Muscle of back (tissue), 11 donors: ENCODE measurements around the gene MPI. TPM values are rescaled to one million over a fixed set of nuclear protein-coding genes. Genes with fewer than 3 reads are reported as not detected.
"Not testable (repeated sequence)": the region's sequence is repeated elsewhere in the genome, so short reads cannot be mapped to it uniquely, and the experiment has no call there.

Source experiments
- DNase-seq, 3 donors: peaks; one replicate each; pipeline versions ENCODE4 v3.0.0 to v3.0.0-alpha.2; 2013
- polyA plus RNA-seq, 10 donors: library from polyadenylated mRNA; unstranded; fragments of 120-200 nt; gene quantifications; one replicate each; pipeline ENCODE4 v1.2.1, GENCODE V29; 2013; ENCODE audit not compliant: insufficient read length in 10 of 10

Gene MPI
- polyA plus RNA-seq, 10 donors, result 47.8 to 64.6 (median 56.9) TPM

DNA sequence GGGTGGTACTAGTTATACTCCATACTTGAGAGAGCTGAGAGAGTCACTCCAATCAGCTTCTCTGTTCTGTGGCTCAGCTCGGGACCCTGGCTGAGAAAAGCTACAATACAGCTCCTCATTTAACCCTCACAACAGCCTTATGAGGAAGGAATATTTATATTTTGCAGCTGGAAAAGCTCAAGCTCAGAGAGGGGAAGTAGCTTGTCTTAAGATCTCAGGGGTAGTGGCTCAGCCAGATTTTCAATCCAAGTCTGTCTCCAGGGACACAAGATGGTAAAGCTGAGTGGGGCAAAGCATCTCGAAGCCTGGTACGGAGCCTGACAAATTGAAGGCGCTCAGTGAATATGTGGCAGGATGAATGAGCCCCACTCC is 31.5 kb upstream of the MPI start:
- no peak for DNase-seq

DNA sequence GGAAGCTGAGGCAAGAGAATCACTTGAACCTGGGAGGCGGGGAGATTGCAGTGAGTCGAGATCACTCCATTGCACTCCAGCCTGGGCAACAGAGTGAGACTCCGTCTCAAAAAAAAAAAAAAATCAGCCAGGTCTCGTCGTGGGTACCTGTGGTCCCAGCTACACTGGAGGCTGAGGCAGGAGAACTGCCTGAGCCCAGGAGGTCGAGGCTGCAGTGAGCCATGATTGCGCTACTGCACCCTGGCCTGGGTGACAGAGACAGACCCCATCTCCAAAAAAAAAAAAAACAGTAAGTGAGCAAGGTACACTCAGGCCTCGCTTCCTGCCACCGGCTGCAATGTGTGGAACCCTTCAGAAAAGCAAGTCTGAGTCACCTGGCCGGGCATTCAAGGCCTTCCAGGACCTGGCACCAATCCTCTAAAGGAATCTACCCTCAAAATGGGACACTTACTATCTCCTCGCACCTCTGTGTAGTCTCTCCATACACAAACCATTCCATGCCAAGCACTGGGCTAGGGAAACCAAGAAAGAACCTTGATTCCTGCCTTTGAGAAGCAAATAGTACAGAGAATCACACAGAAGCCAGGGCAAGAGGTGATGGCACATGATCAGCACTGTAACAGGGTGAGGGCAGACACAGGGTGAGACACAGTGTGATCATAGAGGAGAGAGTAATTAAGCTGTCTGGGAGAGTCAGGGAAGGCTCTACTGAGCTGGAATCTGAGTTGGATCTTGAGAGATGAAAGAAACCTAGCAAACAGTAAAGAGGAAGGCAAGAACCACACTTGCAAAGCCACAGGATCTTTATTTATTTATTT is 26.4 kb upstream of the MPI start:
- DNase-seq, result no peak

DNA sequence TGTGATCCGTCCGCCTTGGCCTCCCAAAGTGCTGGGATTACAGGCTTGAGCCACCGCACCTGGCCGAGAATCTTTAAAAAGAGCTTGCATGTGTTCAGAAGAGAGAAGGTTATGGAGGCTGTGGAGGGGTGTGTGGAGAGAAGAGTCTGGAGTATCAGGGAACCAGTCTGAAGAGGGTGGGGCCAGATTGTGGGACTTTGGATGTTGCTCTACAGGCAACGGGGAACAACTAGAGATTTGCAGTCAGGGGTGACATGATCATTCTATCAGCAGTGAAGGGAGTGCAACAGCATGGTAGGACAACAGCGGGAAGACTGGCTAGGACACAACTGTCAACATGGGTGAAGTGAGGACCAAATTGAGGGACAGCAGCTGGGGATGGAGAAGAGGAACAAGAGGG is 25.5 kb upstream of the MPI start:
- DNase-seq, result no peak

DNA sequence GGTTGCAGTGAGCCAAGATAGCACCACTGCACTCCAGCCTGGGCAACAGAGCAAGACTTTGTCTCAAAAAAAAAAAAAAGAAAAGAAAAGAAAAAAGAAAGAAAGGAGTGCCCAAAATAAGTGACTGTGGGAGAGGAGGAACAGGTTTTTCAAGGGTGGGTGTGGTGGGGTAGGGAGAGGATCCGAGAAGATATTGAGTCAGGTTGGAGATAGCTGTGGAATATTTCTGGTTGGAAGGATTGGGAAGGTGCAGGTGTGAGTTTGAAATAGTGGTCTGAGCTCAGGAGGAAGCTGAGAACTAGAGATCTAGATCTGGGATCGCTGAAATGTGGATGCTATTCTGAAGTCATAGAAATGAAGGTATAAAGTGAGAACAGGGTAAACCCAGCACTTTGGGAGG is 24.5 kb upstream of the MPI start:
- no peak for DNase-seq

DNA sequence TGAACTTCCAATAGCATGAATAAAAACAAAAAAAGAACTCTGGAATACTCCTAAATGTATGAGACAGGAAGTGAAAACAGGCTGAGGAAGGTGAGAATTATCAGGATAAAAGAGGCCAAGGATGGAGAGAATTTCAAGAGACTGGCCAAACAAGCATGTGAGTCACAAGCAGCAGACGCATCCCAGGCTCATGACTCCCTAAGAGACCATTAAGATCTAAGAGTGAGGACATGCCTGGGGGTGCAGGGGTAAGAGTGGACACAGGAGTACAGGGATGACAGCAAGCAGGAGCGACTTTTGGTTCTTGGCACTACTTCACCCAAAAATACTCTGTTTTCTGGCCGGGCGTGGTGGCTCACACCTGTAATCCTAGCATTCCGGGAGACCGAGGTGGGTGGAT is 23.8 kb upstream of the MPI start:
- DNase-seq, result no peak

DNA sequence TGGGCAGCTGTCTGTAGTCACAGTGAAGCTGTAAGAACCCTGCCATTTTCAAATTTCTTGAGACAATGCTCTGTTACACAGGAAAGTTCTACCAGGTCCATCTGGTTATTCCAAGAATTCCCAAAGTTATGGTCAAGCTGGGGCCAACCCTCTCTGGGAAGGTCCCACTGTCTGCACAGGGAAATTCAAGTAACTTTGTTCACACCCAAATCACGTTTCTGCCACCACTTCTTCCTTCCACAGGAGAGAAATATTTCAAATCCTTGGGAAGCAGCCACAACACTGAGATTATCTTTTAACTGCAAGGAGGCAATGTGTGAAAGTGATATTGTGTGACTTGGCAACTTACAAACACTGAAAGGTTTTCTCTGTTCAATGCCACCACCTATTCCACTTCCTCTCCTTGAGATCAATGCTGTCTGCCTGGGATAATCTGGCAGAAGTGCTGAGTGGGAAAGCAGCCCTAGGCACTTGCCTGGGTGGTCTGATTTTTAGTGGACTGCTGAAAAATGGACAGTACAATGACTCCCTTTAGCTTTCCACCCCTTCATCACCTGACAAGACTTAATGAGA is 22.3 kb upstream of the MPI start:
- no peak for DNase-seq

DNA sequence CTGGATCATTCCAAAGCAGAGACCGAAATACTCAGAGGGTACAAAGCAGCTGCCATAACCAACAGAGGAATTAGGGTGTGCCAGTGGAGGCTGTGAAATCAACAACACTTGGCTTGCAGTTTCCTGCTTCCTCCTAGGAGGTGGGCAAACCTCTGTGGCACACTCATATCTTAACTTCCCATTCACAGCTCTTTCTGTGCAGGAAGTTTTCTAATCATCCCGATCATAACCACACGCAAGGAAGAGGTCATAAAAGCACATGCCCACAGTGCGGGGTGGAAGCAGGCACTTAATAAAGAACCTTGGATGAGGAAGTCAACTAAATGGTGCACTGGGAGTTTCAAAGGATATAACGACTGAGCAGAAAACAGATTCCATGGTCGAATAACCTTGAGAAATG is 21.8 kb upstream of the MPI start:
- DNase-seq, result peak in 1 of 3 donors; percentile 28

DNA sequence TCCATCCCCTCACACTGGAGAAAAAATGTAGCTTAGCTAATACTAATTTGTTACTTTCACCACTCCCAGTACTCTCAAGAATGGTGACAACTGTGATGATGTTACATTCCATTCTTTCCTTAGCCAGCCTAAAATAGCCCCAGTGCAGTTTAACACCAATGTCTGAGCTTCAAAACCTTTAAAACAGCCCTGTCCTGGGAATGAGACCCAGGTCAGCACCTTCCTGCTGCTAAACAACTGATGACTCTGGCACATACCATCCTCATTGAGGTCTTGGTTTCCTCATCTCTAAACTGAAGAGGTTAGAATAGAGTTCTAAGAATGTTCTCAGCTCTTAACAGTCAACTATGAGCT is 20.5 kb upstream of the MPI start:
- no peak for DNase-seq

DNA sequence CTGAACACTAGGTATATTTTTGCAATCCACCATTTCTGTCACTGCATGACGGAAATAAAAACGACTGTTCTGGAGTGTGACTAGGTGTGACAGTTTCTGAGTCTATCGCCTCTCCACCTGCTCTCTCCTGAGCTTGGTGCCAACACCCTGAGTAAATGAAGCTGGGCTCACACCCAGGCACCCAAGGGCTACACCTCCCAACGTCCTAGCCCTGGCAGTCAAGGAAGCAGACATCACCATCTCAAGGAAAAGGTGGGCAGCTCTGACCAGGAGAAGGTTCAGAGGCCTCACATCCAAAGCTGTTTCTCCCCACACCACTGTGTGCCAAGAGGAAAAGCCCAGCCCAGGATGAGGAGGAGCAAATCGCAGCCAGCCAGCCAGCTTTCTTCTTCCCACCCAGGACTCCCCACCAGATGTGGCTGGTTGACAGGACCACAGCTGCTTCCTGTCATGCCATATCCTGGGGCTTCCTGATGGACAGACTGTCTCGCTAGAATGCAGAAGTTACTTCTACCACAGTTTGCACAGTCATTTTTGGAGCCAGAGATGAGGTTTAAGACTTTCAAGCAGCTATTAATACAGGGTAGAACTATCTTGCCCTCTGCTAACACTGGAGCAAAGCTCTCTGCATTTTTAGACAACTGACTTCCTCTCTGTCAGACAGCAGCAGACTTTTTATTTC is 20.0 kb upstream of the MPI start:
- DNase-seq, result peak in 2 of 3 donors; percentile 40 to 63

DNA sequence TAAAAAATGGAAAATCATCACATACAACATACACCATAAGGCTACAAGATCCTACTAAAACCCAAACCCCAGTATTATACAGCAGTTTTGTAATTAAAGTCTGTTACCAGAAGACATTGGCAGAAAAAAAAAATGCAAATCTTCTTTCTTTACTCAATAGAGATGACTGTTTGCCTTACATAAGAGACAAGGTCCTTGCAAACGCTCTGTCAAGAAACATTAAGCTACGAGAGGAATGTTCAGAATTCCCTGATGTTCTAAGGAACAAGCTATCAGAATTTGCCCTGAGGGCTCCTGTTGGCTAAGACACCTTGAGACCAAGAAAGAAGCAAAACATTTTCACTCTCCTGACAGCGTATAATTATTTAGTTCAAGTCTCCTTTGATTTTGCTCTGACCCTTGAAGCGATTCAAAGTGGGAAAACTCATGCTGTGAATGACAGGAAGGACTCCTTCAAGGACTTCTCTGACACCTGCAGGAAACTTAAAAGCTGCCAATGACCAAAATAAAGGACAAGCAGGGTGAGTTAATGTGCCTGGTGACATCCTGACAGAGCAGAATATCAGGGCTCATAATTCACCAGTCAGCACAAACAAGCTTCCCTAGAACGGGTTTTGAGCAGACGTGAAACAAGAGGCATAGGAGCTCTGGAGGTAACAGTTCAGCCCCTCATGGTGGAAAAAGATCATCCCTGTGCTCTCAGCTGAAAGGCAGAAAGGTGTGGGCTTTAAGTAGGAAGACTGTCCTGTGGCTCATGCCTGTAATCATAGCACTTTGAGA is 19.2 kb upstream of the MPI start:
- DNase-seq, result no peak

DNA sequence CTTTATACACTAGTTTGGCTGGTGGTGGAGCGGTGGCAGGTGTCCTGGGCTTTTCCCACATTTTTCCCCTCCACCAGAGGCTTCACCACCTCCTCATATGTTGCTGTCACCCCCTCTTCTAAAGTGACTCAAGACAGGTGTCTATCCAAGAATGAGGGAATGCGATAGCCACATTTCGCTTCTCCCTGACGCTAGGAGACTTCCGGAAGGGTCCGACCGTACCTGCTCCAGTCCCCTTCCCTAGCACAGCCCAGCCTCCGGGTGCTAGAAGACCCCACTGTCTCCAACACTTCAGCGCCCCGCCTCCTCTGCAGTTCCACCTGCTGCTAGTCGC is 17.2 kb upstream of the MPI start:
- DNase-seq, result no peak

DNA sequence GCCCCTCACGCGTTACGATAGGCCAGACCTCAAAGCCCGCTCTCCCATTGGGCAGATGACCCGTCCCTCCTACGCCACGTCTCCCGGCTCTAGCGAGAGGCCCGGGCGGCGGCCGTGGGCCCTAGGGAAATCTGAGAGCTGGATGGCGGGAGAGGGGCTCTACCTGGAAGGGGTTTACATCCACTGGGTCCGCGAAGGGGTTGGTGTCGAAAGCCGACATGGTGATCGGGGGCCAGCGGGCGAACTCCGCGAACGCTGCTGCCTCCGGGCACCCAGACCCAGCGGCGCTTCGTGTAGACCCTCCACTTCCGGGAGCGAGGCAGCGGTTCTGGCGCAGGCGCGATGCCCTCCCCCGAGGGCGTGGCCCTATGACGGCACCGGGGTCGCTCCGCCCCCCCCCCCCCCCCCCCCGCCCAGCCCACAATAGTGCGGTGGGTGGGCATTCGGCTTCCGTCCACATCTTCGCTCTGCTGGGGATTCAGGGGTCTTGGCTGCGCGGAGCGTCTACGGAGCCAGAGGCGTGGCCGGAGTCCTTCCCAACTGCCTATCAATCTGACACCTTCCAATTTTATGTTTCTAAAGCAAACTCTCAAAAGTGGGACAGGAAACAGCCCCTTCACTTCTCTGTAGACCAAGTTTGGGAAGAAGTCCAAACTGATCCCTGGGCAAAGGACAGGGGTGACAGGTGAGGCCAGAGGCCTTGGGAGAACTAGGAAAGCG is 16.6 kb upstream of the MPI start, which contains the start of gene SCAMP2:
SCAMP2 (minus strand) TSS at position 330 of the 720 bp plus-strand sequence; CDS start at position 220, 110 bp downstream.
- peak; percentile 96 to 99 (median 96) for DNase-seq

DNA sequence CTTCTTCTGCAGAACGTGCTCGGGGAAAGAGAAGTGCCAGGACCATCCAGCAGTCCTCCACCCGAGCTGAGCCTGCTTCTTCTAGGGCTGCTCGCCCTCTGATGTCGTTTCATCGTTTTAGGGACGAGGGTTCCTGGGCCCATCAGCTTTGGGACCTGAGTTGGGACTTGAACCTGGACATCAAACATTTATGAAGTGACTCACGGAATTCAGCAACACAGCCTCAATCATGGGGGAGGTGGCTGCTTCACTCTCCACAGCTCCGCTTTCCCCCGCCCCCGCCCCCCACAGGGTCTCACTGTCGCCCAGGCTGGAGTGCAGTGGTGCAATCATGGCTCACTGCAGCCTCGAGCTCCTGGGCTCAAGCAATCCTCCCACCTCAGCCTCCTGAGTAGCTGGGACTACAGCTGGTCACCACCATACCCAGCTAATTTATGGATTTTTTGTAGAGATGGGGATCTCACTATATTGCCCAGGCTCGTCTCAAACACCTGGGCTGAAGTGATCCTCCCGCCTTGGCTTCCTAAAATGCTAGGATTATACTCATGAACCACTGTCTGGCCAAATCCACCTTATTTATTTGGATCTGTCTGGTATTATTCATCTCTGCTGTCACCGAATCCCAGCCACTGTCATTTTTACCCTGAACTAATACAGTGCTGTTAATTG is 16.0 kb upstream of the MPI start:
- no peak for DNase-seq

DNA sequence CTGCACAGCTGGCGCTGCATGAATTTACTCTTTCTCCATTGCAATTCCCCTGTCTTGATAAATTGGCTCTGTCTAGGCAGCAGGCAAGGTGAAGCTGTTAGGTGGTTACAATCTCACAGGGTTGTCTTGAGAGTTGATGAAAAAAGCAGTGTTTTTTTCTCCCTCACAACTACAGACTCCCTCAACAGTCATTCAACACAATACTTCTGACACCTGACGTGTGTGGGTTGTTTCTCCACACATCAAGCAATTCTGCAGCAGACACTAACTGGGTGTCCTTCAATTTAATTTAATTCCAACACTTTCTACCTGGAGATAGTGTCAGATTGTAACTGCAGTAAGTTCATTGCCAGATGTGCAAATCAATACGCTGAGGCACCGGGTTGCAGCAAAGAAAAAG is 11.6 kb upstream of the MPI start:
- no peak for DNase-seq

DNA sequence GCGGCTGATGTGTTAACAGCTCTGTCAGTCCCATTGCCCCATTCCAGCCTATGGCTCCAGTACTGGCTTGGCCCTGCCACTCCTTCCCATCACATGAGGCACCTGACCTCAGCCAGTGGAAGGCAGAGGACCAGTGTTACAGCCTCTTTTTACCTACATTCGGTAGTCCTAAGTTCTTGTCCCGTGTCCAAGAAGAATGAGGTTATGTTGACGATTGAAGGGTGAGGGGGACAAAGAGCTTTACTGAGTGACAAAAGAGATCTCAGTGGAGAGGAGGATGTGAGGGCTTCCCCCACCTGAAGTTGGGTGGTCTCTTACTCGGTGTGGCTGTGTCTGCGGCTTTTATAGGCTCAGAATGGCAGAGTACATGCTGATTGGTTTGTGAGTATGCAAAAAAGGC is 7.3 kb upstream of the MPI start:
- DNase-seq, result no peak

DNA sequence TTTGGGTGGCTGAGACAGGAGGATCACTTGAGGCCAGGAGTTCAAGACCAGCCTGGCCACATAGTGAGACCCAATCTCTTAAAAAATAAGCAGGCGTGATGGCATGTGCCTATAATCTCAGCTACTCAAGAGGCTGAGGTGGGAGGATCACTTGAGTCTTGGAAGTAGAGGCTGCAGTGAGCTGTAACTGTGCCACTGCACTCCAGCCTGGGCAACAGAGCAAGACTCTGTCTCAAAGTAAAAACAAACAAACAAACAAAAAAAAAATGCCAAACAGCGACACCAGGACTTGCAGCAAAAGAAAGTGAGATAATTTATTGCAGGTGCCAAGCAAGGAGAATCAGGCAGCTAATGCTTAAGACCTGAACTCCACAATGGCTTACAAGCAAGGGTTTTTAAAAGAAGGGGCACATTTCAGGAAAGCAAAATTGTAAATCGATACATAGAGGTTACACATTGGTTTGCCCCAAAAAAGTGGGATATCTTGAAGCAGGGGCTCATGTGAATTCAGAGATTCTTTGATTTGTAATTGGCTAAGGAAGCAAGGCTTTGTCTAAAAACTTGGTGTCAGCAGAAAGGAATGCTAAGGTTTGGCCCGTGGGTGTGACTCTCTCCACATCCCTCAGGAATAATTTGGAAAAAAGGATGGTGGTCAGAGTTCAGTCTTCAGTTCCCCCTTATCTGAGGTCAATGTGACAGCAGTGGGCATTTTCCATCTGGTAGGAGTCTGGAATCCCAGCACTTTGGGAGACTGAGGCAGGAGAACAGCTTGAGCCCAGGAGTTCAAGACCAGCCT is 5.2 kb upstream of the MPI start:
- no peak for DNase-seq

DNA sequence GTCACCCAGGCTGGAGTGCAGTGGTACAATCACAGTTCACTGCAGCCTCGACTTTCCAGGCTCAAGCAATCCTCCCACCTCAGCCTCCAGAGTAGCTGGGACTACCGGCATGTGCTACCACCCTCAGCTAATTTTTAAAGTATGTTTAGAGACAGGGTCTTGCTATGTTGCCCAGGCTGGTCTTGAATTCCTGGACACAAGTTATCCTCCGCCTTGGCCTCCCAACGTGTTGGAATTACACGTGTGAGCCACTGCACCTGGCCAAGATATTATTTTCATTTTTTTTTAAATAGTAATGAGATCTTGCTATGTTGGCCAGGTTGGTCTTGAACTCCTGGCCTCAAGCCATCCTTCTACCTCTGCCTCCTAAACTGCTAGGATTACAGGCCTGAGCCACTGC is 4.4 kb upstream of the MPI start:
- no peak for DNase-seq

DNA sequence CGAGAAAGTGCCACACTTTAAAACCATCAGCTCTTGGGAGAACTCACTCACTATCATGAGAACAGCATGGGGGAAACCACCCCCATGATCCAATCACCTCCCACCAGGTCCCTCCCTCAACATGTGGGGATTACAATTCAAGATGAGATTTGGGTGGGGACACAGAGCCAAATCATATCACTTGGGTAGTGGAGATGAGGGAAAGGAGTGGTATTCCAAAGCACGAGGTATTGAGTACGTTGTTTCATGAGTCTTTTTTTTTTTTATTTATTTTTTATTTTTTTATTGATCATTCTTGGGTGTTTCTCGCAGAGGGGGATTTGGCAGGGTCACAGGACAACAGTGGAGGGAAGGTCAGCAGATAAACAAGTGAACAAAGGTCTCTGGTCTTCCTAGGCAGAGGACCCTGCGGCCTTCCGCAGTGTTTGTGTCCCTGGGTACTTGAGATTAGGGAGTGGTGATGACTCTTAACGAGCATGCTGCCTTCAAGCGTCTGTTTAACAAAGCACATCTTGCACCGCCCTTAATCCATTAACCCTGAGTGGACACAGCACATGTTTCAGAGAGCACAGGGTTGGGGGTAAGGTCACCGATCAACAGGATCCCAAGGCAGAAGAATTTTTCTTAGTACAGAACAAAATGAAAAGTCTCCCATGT is 2.2 kb upstream of the MPI start:
- not testable (repeated sequence) for DNase-seq

DNA sequence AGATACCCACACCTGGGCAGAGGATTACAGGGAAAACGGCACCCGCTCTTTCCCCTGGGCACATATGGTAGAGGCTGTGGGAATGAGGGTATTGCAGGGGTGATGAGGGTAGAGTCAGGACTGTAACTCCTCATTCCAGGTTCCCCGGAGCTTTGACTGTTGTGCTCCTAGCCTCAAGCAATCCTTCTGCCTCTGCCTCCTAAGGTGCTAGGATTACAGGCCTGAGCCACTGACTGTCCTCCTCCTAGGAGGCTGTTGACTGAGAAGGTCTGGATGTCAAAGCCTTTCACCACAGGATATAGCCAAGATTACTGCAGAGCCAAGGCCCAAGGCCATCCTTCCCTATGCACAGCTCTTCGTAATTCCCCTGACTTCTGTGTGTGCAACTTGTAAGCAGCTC is 1.1 kb upstream of the MPI start:
- no peak for DNase-seq

DNA sequence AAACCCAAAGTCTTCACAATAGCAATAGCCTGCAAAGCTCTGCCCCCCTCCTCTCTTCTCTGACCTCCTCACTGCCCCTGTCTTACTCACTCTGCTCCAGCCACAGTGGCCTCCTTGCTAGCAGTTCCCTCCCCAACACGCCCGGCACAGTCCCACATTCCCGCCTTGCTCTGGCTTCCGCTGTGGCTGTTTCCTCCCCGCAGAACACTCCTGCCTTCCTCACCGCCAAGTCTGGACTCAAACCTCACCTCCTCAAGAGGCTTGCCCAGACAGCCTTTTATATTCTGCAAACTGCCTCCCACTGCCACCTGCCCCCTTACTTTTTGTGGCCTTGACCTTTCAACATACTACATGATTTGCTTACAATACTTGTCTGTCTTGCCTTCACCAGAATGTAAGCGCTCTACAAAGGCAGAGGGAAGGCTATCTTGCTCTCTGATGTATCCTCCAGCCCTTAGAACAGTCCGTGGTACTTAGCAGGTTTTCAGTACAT is 406 bp upstream of the MPI start:
- peak in 1 of 3 donors; percentile 61 for DNase-seq
